ENCODE measurements around the gene OTULIN.

OTULIN gene

DNA sequence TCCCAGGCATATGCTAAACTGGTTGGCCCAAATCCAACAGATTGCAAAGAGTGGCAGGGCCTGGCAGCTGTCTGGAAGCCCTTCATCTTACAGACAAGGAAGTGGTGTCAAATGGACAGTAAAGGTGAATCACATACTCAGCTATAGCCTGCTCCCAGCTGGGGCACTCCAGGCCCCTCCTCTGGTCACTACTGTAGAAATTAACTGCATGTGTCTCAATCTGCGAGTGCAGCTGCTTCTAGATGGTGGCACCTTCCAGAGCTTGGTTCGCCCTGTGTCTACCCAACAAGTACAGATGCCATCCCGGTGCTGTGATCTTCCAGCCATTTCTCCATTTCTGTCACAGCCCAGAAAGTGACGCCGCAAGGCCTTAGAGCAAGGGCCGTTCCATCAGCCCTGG lies 50.2 kb downstream of the OTULIN start:
- H3K27me3 ChIP-seq (ENCODE audit: low read depth, low read length), result no peaks in the 10 kb centered on the region
- H3K36me3 ChIP-seq (replicated peaks; ENCODE audit: low read depth, low read length), result no peaks in the 10 kb centered on the region
- H4K20me1 ChIP-seq (ENCODE audit: insufficient read depth, low read length), result no peaks in the 10 kb centered on the region
- TF ChIP-seq EZH2phosphoT487 (IDR thresholded peaks at IDR 0.05; ENCODE audit: low read depth) (no peak), CTCF (IDR thresholded peaks at IDR 0.05; ENCODE audit: low read depth, low read length) (no peak)
- no peaks in the 10 kb centered on the region for H3K79me2 ChIP-seq (ENCODE audit: low read length)
- no peak overlapping the region for H3K4me3 ChIP-seq (ENCODE audit: low read length)
- no peaks in the 10 kb centered on the region for H3K4me1 ChIP-seq (ENCODE audit: low read length)
- no peaks in the 10 kb centered on the region for H3K9me3 ChIP-seq (ENCODE audit: insufficient read depth, low read length)
- H3K4me2 ChIP-seq (ENCODE audit: low read length), result no peak overlapping the region
- no peak overlapping the region for H3K27ac ChIP-seq (ENCODE audit: low read length)
- no peak overlapping the region for H3K9ac ChIP-seq (ENCODE audit: low read length)
- no peak overlapping the region for H2AFZ ChIP-seq (ENCODE audit: low read depth, low read length)

DNA sequence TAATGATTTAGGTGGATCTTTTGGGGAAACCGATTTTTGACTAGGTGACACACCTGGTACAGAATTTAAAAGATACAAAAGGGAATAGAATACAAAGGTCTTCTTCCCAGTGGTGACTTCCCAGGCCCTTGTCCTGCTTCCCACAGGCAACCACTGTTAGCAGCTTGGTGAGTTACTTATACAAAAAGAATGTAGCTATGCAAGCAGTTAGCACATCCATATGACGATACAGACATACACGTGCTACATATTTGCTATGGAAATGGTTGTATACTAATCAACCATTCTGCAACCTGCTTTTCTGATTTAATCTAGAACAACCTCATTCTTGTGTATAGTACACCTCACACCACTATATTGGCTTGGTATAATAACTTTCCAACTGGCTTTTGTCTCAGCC lies 51.0 kb downstream of the OTULIN start:
- no peaks in the 10 kb centered on the region for H3K27me3 ChIP-seq (ENCODE audit: low read depth, low read length)
- H2AFZ ChIP-seq (ENCODE audit: low read depth, low read length), result no peak overlapping the region
- H4K20me1 ChIP-seq (ENCODE audit: insufficient read depth, low read length), result no peaks in the 10 kb centered on the region
- no peak for TF ChIP-seq EZH2phosphoT487 (IDR thresholded peaks at IDR 0.05; ENCODE audit: low read depth)
- TF ChIP-seq CTCF (IDR thresholded peaks at IDR 0.05; ENCODE audit: low read depth, low read length), result no peak
- H3K27ac ChIP-seq (ENCODE audit: low read length), result no peak overlapping the region
- no peaks in the 10 kb centered on the region for H3K9me3 ChIP-seq (ENCODE audit: insufficient read depth, low read length)
- no peak overlapping the region for H3K4me2 ChIP-seq (ENCODE audit: low read length)
- no peak overlapping the region for H3K9ac ChIP-seq (ENCODE audit: low read length)
- H3K36me3 ChIP-seq (replicated peaks; ENCODE audit: low read depth, low read length), result no peaks in the 10 kb centered on the region
- no peaks in the 10 kb centered on the region for H3K4me1 ChIP-seq (ENCODE audit: low read length)
- no peaks in the 10 kb centered on the region for H3K79me2 ChIP-seq (ENCODE audit: low read length)
- no peak overlapping the region for H3K4me3 ChIP-seq (ENCODE audit: low read length)

DNA sequence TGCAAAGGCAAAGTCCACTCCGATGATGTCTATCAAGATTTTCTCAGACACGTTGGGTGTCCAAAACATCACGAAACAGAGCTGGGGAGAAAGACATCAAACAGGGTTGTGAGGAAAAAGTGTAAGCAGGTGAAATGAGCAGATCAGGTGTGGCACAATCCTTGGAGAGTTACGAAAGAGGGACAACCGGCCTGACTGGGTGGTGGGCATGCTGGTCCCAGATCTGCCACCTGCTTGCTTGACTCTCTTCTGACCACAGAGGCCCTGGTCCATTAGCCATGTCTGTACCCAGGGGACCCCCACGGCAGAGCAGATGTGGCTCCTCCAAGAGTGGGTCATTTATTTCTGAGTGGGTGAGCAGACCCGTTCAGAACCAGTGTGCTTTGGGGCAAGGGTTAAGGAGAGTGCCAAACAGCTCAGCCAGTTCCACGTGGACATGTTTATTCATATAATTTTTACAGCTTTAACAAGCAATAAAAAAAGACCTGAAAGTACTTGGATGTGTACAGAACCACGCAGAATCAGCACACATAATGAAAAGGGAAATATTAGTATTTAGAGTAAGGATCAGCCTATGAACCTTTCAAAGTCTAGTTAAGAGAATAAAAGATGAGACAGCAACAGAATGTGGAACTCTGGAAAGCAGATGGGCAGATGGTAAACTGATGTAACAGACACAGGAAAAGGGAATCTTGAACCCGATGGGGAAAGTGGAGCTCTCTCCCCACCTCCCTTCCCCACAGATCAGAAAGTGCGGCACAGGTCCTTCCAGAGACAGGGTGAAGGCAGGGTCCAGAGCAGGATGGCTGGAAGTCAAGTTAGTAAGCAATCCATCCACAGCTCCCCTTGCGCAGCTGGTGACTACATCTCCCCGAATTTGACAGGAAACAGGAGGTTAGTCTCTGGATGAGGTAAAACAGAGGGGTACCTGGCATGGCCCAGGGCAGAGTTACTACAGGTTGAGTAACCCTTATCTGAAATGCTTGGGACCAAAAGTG lies 52.5 kb downstream of the OTULIN start:
- TF ChIP-seq EZH2phosphoT487 (IDR thresholded peaks at IDR 0.05; ENCODE audit: low read depth) (no peak), CTCF (IDR thresholded peaks at IDR 0.05; ENCODE audit: low read depth, low read length) (no peak)
- no peak overlapping the region for H3K4me3 ChIP-seq (ENCODE audit: low read length)
- H3K4me1 ChIP-seq (ENCODE audit: low read length), result no peaks in the 10 kb centered on the region
- H4K20me1 ChIP-seq (ENCODE audit: insufficient read depth, low read length), result no peaks in the 10 kb centered on the region
- H3K27ac ChIP-seq (ENCODE audit: low read length), result no peak overlapping the region
- no peak overlapping the region for H2AFZ ChIP-seq (ENCODE audit: low read depth, low read length)
- no peaks in the 10 kb centered on the region for H3K79me2 ChIP-seq (ENCODE audit: low read length)
- H3K9ac ChIP-seq (ENCODE audit: low read length), result no peak overlapping the region
- H3K36me3 ChIP-seq (replicated peaks; ENCODE audit: low read depth, low read length), result no peaks in the 10 kb centered on the region
- H3K4me2 ChIP-seq (ENCODE audit: low read length), result no peak overlapping the region
- H3K9me3 ChIP-seq (ENCODE audit: insufficient read depth, low read length), result no peaks in the 10 kb centered on the region
- H3K27me3 ChIP-seq (ENCODE audit: low read depth, low read length), result no peaks in the 10 kb centered on the region

DNA sequence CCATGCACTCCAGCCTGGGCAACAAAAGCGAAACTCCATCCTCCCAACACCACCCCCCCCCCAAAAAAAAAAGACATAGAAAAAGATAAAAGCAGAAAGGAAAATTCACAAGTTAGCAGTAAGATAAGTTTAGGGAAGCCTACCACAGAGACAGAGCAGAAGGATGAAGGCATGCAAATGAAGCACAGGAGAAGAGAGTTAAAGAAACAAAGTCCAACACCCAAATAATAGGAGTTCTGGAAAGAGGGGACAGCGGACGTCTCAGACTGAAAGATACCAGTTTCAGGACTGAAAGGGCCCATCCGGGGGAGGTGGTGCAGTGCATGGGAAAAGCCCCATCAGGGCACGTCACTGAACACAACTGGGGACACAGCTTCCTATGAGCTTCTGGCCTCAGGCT lies 54.3 kb downstream of the OTULIN start:
- no peak overlapping the region for H3K4me2 ChIP-seq (ENCODE audit: low read length)
- no peak overlapping the region for H3K4me3 ChIP-seq (ENCODE audit: low read length)
- H3K27ac ChIP-seq (ENCODE audit: low read length), result no peak overlapping the region
- peaks cover 11% of the 10 kb centered on the region for H3K4me1 ChIP-seq (ENCODE audit: low read length)
- H3K9ac ChIP-seq (ENCODE audit: low read length), result no peak overlapping the region
- H4K20me1 ChIP-seq (ENCODE audit: insufficient read depth, low read length), result no peaks in the 10 kb centered on the region
- H3K36me3 ChIP-seq (replicated peaks; ENCODE audit: low read depth, low read length), result no peaks in the 10 kb centered on the region
- TF ChIP-seq EZH2phosphoT487 (IDR thresholded peaks at IDR 0.05; ENCODE audit: low read depth) (no peak), CTCF (IDR thresholded peaks at IDR 0.05; ENCODE audit: low read depth, low read length) (no peak)
- no peaks in the 10 kb centered on the region for H3K9me3 ChIP-seq (ENCODE audit: insufficient read depth, low read length)
- no peaks in the 10 kb centered on the region for H3K79me2 ChIP-seq (ENCODE audit: low read length)
- H3K27me3 ChIP-seq (ENCODE audit: low read depth, low read length), result no peaks in the 10 kb centered on the region
- no peak overlapping the region for H2AFZ ChIP-seq (ENCODE audit: low read depth, low read length)

Data from OCI-LY3 (cell line).